Measurements from ENCODE around the gene SMS. TPM values are rescaled to one million over a fixed set of nuclear protein-coding genes. Genes with fewer than 3 reads are reported as not detected.

The SMS gene
- total RNA-seq, 1 experiment from 2014 or later, result 218 TPM

DNA sequence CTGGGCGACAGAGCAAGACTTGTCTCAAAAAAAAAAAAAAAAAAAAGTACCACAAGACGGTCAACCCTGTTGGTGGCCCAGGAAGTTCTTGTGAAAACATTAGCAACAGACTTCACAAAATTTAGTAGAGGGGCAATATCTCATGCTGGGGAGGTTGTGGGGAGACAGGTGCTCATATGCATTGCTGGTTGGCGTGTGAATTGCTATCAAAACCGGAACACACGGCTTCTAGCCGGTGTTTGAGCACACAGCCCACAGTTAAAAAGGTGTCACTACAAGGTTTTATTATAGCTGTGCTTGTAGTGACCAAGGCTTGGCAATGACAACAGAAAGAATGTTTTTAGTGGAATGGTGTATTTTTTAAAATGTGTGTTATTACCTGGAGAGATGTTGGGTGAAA lies 41.8 kb downstream of the SMS start:
- no peaks in the 10 kb centered on the region for H4K20me1 ChIP-seq (ENCODE audit: insufficient read depth)
- BruUV-seq (replicated peaks), result no TSS peak
- peaks cover 5% of the 10 kb centered on the region; the same call in 1 of the 2 replicates for H3K4me1 ChIP-seq (replicated peaks; ENCODE audit: insufficient read depth)
- peaks cover 5% of the 10 kb centered on the region for H3K36me3 ChIP-seq (ENCODE audit: low read depth)
- no peaks in the 10 kb centered on the region for H3K27me3 ChIP-seq (ENCODE audit: insufficient read depth, low read depth)
- H2AFZ ChIP-seq, result no peak overlapping the region
- H3K27ac ChIP-seq, result no peak overlapping the region
- H3F3A ChIP-seq (ENCODE audit: insufficient read depth, low read depth), result peaks cover 8% of the 10 kb centered on the region; the same call in 1 of the 2 replicates
- no peaks in the 10 kb centered on the region for H3K79me2 ChIP-seq (ENCODE audit: low read depth)
- H3K4me3 ChIP-seq, result no peak overlapping the region
- POLR2A ChIA-PET (ENCODE audit: unreplicated experiment), result interaction anchor here (0.6 kb wide), 1 partner anchor 11 kb away, joined by 5 read pairs; no protein-coding TSS in a partner anchor
- H3K4me2 ChIP-seq, result no peak overlapping the region
- intact Hi-C loops (cut with micrococcal nuclease; ENCODE audit: unreplicated experiment), result no loop called here
- CTCF ChIA-PET, result no interaction called here
- no peak for TF ChIP-seq EZH2 (IDR thresholded peaks at IDR 0.05; ENCODE audit: low read depth)
- TF ChIP-seq, protein P1, sequence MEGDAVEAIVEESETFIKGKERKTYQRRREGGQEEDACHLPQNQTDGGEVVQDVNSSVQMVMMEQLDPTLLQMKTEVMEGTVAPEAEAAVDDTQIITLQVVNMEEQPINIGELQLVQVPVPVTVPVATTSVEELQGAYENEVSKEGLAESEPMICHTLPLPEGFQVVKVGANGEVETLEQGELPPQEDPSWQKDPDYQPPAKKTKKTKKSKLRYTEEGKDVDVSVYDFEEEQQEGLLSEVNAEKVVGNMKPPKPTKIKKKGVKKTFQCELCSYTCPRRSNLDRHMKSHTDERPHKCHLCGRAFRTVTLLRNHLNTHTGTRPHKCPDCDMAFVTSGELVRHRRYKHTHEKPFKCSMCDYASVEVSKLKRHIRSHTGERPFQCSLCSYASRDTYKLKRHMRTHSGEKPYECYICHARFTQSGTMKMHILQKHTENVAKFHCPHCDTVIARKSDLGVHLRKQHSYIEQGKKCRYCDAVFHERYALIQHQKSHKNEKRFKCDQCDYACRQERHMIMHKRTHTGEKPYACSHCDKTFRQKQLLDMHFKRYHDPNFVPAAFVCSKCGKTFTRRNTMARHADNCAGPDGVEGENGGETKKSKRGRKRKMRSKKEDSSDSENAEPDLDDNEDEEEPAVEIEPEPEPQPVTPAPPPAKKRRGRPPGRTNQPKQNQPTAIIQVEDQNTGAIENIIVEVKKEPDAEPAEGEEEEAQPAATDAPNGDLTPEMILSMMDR (conservative IDR thresholded peaks at IDR 0.05), result no peak
- no peaks in the 10 kb centered on the region for H3K9me3 ChIP-seq (ENCODE audit: insufficient read depth, low read depth)
- DNase-seq, result no peak
- no peaks in the 10 kb centered on the region for H3K9me2 ChIP-seq (ENCODE audit: insufficient read depth)

- Histone ChIP-seq H3K27me3 (ENCODE audit: insufficient read depth, low read depth) (no peaks in the 10 kb centered on the region), H3K4me3 (no peak overlapping the region), H3K27ac (0 out of 2 replicates have a peak overlapping the region, but pooled peaks have one; percentile 9), H4K20me1 (ENCODE audit: insufficient read depth) (no peaks in the 10 kb centered on the region), H3K4me1 (replicated peaks; ENCODE audit: insufficient read depth) (peaks cover 5% of the 10 kb centered on the region; the same call in 1 of the 2 replicates), H3K9me2 (ENCODE audit: insufficient read depth) (no peaks in the 10 kb centered on the region), H3K79me2 (ENCODE audit: low read depth) (no peaks in the 10 kb centered on the region), H2AFZ (no peak overlapping the region), H3K36me3 (ENCODE audit: low read depth) (peaks cover 6% of the 10 kb centered on the region; the same call in 1 of the 2 replicates), H3K9me3 (ENCODE audit: insufficient read depth, low read depth) (no peaks in the 10 kb centered on the region), H3K4me2 (no peak overlapping the region), H3F3A (ENCODE audit: insufficient read depth, low read depth) (peaks cover 8% of the 10 kb centered on the region; the same call in 1 of the 2 replicates)
- TF ChIP-seq, protein P1 (conservative IDR thresholded peaks at IDR 0.05), result peak; percentile 94
- TF ChIP-seq EZH2 (IDR thresholded peaks at IDR 0.05; ENCODE audit: low read depth), result no peak
- DNase-seq, result peak; percentile 61
- no TSS peak for BruUV-seq (replicated peaks)
- ChIA-PET CTCF (interaction anchor here (0.9 to 1.3 kb wide), 3 partner anchors 13 to 1917 kb away, joined by 3 to 16 read pairs (median 5); no protein-coding TSS in a partner anchor), POLR2A (ENCODE audit: unreplicated experiment) (interaction anchor here (0.6 kb wide), 1 partner anchor 12 kb away, joined by 4 read pairs; no protein-coding TSS in a partner anchor)
- intact Hi-C loops (cut with micrococcal nuclease; ENCODE audit: unreplicated experiment), result loop anchor here (1.0 to 2.0 kb wide), 5 partner anchors 151 to 1631 kb away; no protein-coding TSS in a partner anchor
These were observed 44.8 kb downstream of the SMS start for GRCh38 chrX:21985332-21985777.

- Histone ChIP-seq H3K27me3 (ENCODE audit: insufficient read depth, low read depth) (no peaks in the 10 kb centered on the region), H3K9me2 (ENCODE audit: insufficient read depth) (no peaks in the 10 kb centered on the region), H3K4me2 (no peak overlapping the region), H3K4me3 (no peak overlapping the region), H4K20me1 (ENCODE audit: insufficient read depth) (no peaks in the 10 kb centered on the region), H3F3A (ENCODE audit: insufficient read depth, low read depth) (peaks cover 8% of the 10 kb centered on the region; the same call in 1 of the 2 replicates), H3K27ac (0 out of 2 replicates have a peak overlapping the region, but pooled peaks have one; percentile 12), H3K79me2 (ENCODE audit: low read depth) (no peaks in the 10 kb centered on the region), H3K9me3 (ENCODE audit: insufficient read depth, low read depth) (no peaks in the 10 kb centered on the region), H3K36me3 (ENCODE audit: low read depth) (peaks cover 6% of the 10 kb centered on the region; the same call in 1 of the 2 replicates), H2AFZ (no peak overlapping the region), H3K4me1 (replicated peaks; ENCODE audit: insufficient read depth) (peaks cover 5% of the 10 kb centered on the region; the same call in 1 of the 2 replicates)
- TF ChIP-seq, protein P1 (conservative IDR thresholded peaks at IDR 0.05), result no peak
- TF ChIP-seq EZH2 (IDR thresholded peaks at IDR 0.05; ENCODE audit: low read depth), result no peak
- no TSS peak for BruUV-seq (replicated peaks)
- DNase-seq, result peak in 1 of 2 experiments; percentile 40
- intact Hi-C loops (cut with micrococcal nuclease; ENCODE audit: unreplicated experiment), result no loop called here
- CTCF ChIA-PET, result no interaction called here
- POLR2A ChIA-PET (ENCODE audit: unreplicated experiment), result no interaction called here
These were observed 46.1 kb downstream of the SMS start for GRCh38 chrX:21986596-21986995.
